Right lobe of liver (tissue), 4 donors: ENCODE data around the gene RARB.

Source experiments
- POLR2A ChIP-seq: fragments of 450-650 bp; IDR thresholded peaks from one replicate; pipeline ENCODE4 v1.6.1; 2017; ENCODE audit warnings: antibody characterized with exemption, mild to moderate bottlenecking
- TF ChIP-seq, protein P1 (sequence below), 4 donors: fragments of 200-600 bp in 3 of 4; fragments of 450-650 bp in 1 of 4; IDR thresholded peaks; one replicate each; pipeline versions ENCODE4 v1.5.1 to v1.8.0; 2016 to 2022; ENCODE audit warnings: antibody characterized with exemption in 4 of 4, mild to moderate bottlenecking in 2 of 4
- donor health status: DM: no; HTN: no; CAD: no.
- donor health status: DM: no; HTN: no; CAD: no.
- donor health status: DM: no; HTN: yes; CAD: no.

DNA sequence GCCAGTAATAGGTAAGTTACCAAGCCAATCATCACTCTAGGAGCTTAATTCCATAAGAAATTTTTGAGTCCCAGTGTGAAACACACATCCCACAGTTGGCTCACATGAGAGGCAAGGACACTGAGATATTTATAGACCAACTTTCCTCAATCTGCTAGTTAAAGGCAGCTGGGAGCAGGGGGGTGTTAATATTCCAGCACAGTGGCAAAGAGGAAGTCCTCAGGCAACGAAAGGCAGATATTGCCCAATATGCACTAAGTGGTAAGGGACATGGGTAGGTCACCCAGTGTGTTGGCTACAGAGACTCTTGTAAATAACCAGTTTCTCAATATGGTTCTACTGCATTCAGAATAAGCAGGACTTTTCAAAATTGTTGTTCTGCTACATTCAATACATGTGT lies 175.6 kb downstream of the RARB start:
- TF ChIP-seq, protein P1, sequence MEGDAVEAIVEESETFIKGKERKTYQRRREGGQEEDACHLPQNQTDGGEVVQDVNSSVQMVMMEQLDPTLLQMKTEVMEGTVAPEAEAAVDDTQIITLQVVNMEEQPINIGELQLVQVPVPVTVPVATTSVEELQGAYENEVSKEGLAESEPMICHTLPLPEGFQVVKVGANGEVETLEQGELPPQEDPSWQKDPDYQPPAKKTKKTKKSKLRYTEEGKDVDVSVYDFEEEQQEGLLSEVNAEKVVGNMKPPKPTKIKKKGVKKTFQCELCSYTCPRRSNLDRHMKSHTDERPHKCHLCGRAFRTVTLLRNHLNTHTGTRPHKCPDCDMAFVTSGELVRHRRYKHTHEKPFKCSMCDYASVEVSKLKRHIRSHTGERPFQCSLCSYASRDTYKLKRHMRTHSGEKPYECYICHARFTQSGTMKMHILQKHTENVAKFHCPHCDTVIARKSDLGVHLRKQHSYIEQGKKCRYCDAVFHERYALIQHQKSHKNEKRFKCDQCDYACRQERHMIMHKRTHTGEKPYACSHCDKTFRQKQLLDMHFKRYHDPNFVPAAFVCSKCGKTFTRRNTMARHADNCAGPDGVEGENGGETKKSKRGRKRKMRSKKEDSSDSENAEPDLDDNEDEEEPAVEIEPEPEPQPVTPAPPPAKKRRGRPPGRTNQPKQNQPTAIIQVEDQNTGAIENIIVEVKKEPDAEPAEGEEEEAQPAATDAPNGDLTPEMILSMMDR (IDR thresholded peaks at IDR 0.05): no peak
- no peak for TF ChIP-seq POLR2A
